T47D (cell line): ENCODE results near the gene FOLR3.

Experiments used
- DNase-seq, 2 experiments: peaks; one replicate each; pipeline versions ENCODE4 v3.0.0 to v3.0.0-alpha.2; 2011 to 2012; ENCODE audit warnings: low read depth in 1 of 2, low spot score in 1 of 2
- JUND ChIP-seq: IDR thresholded peaks from 2 replicates; pipeline ENCODE4 v1.6.1; 2012; ENCODE audit warnings: low read depth
- in situ Hi-C: cut with HindIII; loops from 2 replicates; pipeline ENCODE4 v1.10.0; 2016; ENCODE audit warnings: low sequenced_read_pairs, low pct_unique_long_range_greater_than_20kb

The FOLR3 gene

GRCh38 chr11:72112143-72112977, 23.2 kb upstream of the FOLR3 start, which contains the start of gene ANAPC15:
Gene ANAPC15 (minus strand): TSS chr11:72112695. CDS start chr11:72111276, 1,419 bp downstream.
- no peak for TF ChIP-seq JUND
- DNase-seq, result peak; percentile 74 to 100
- in situ Hi-C loops, result no loop called here

GRCh38 chr11:72112978-72113808, 22.3 kb upstream of the FOLR3 start:
- no peak for DNase-seq
- TF ChIP-seq JUND, result no peak
- in situ Hi-C loops, result no loop called here

DNA sequence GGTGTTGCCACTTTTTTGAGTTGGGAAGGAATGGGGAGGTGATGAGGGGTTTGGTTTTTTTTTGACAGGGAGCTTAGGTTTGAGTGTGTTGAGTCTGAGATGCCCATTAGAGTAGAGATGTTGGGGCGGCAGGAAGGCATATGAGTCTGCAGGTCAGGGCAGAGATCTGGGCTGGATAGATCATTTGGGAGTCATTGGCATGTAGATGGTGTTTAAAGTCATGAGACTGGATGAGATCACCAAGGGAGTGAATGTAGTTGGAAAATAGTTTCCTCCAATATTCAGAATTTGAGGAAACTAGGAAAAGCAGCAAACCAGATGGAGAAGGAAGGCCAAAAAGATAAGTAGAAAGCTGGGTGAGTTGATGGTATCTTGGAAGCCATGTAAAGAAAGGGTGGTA, 21.0 kb upstream of the FOLR3 start:
- DNase-seq, result no peak
- in situ Hi-C loops, result no loop called here
- TF ChIP-seq JUND, result no peak

GRCh38 chr11:72116019-72116755, 19.3 kb upstream of the FOLR3 start:
- in situ Hi-C loops, result no loop called here
- TF ChIP-seq JUND, result no peak
- no peak for DNase-seq

DNA sequence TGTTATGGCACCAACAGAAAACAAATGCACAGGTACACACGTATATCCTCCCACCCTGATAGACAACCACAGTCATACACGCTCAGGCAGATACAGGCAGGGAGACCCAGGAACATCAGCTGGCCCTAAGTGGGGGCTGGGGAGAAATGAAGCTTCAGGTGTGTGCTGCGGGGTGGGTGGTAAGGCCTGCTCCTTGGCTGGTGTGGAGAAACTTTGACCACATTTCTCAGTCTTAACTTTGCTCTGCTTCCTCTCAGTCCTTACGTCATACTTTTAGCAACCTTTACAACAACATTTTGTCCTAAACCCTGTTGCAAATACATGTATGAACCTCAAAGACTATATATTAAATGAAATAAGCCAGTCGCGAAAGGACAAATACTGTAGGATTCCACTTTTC, 16.3 kb upstream of the FOLR3 start:
- TF ChIP-seq JUND, result no peak
- no peak for DNase-seq
- in situ Hi-C loops, result no loop called here

GRCh38 chr11:72120930-72121329, 14.6 kb upstream of the FOLR3 start:
- DNase-seq, result no peak
- in situ Hi-C loops, result no loop called here
- TF ChIP-seq JUND, result no peak

GRCh38 chr11:72122607-72123006, 12.9 kb upstream of the FOLR3 start:
- DNase-seq, result no peak
- TF ChIP-seq JUND, result no peak
- in situ Hi-C loops, result no loop called here

DNA sequence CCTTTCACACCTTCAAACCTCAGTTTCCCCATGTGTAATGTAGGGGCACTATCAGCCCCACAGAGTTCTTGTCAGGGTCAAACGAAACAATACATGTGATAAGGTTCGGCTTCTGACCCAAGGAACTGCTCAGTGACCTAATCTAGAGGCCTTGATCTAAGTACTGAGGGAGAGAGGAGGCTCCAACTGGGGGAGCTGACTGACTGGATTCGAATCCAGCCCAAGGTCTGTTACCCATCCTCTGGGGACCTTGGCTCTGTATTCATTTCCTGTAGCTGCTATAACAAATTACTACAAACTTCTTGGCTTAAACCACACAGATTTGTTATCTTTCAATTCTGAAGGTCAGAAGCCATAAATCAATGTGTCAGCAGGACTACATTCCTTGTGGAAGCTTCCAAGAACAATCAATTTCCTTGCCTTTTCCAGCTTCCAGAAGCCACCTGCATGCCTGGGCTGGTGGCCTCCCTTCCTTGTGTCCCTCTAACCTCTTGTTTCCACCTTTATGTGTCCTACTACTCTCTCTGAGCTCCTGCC, 12.3 kb upstream of the FOLR3 start:
- no peak for DNase-seq
- in situ Hi-C loops, result no loop called here
- TF ChIP-seq JUND, result no peak

- in situ Hi-C loops, result no loop called here
- TF ChIP-seq JUND, result no peak
- no peak for DNase-seq
Observed at GRCh38 chr11:72124046-72124445, 11.5 kb upstream of the FOLR3 start.

GRCh38 chr11:72125956-72126355, 9.6 kb upstream of the FOLR3 start:
- peak in 1 of 2 experiments; percentile 72 for DNase-seq
- in situ Hi-C loops, result no loop called here
- TF ChIP-seq JUND, result no peak

- DNase-seq, result no peak
- TF ChIP-seq JUND, result no peak
- in situ Hi-C loops, result no loop called here
Observed at GRCh38 chr11:72127923-72128322, 7.6 kb upstream of the FOLR3 start.

DNA sequence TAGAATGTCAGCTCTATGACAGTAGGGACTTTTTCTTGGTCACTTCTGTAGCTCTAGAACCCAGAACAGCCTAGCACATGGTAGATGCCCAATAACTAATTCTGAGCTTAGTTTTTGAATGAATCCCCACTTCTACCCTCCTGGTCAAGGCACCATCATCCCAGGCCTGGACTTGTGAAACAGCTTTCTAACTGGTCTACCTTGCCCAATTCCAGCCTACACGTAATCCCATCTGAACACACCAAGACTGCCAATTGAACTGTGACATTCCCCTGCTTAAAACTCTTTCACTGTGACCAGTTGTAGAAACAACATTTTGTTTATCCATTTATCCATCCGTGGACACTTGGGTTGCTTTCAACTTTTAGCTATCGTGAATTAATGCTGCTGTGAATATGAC, 6.1 kb upstream of the FOLR3 start:
- TF ChIP-seq JUND, result no peak
- in situ Hi-C loops, result no loop called here
- DNase-seq, result no peak
